PC-3 (cell line): Measurements from ENCODE around the gene PARP3. TPM values are rescaled to one million over a fixed set of nuclear protein-coding genes. Genes with fewer than 3 reads are reported as not detected.

Experiments used
- ATAC-seq: fragments of 200-7000 bp; cut with Tn5 transposase; 2 replicates; pipeline ENCODE4 v1.9.1; 2020; ENCODE audit warnings: mild to moderate bottlenecking, moderate library complexity
- BruUV-seq: library from RNA; stranded (reverse); fragments of 400-500 nt; replicated peaks from 2 replicates; lab custom pipeline; 2021; lab: Mats Ljungman, UMichigan
- CTCF ChIA-PET: fragments of 300-600 bp; sonication (Branson Sonifier 250); formaldehyde crosslinking; loops from one replicate; lab custom pipeline; 2022; ENCODE audit warnings: antibody characterized with exemption; lab: Charles Lee
- POLR2A ChIA-PET: fragments of 300-600 bp; sonication (Branson Sonifier 250); formaldehyde crosslinking; loops from one replicate; lab custom pipeline; 2022; ENCODE audit warnings: antibody characterized with exemption; ENCODE audit not compliant: unreplicated experiment; lab: Charles Lee
- DNase-seq: peaks from one replicate; pipeline ENCODE4 v3.0.0-alpha.2; 2015
- H2AFZ ChIP-seq: fragments of 300-600 bp; sonication (generic); 2 replicates; pipeline ENCODE4 v1.6.0; 2016; ENCODE audit warnings: antibody characterized with exemption, low read length
- H3F3A ChIP-seq: fragments of 300-600 bp; sonication (generic); one replicate; pipeline ENCODE4 v1.6.0; 2017; ENCODE audit warnings: antibody characterized with exemption, low read length, control low read depth, mild to moderate bottlenecking; ENCODE audit not compliant: unreplicated experiment
- H3K27ac ChIP-seq: fragments of 300-600 bp; sonication (generic); 2 replicates; pipeline ENCODE4 v1.5.1; 2016; ENCODE audit warnings: mild to moderate bottlenecking, low read length
- H3K27me3 ChIP-seq: fragments of 300-600 bp; sonication (generic); 2 replicates; pipeline ENCODE4 v1.6.1; 2016; ENCODE audit warnings: low read length, mixed read lengths
- H3K36me3 ChIP-seq: fragments of 300-600 bp; sonication (generic); 2 replicates; pipeline ENCODE4 v1.6.1; 2016; ENCODE audit warnings: low read depth, mixed run types, low read length, mixed read lengths
- H3K4me1 ChIP-seq: fragments of 300-600 bp; sonication (generic); 2 replicates; pipeline ENCODE4 v1.5.1; 2016; ENCODE audit warnings: low read length; ENCODE audit not compliant: insufficient read depth
- H3K4me2 ChIP-seq: fragments of 300-600 bp; sonication (generic); 2 replicates; pipeline ENCODE4 v1.6.0; 2016; ENCODE audit warnings: low read length
- H3K4me3 ChIP-seq: fragments of 300-600 bp; sonication (generic); 2 replicates; pipeline ENCODE4 v1.5.1; 2016; ENCODE audit warnings: mild to moderate bottlenecking, low read length, mixed read lengths
- H3K79me2 ChIP-seq: fragments of 300-600 bp; sonication (generic); 2 replicates; pipeline ENCODE4 v1.6.1; 2017; ENCODE audit warnings: low read length, mixed read lengths
- H3K9ac ChIP-seq: fragments of 300-600 bp; sonication (generic); 2 replicates; pipeline ENCODE4 v1.6.0; 2016; ENCODE audit warnings: mild to moderate bottlenecking, low read length
- H3K9me2 ChIP-seq: fragments of 300-600 bp; sonication (generic); replicated peaks from 2 replicates; pipeline ENCODE4 v1.6.1; 2016; ENCODE audit warnings: mixed run types, low read length, mixed read lengths
- H3K9me3 ChIP-seq: fragments of 300-600 bp; sonication (generic); 2 replicates; pipeline ENCODE4 v1.6.1; 2016; ENCODE audit warnings: low read length, mixed read lengths
- H4K20me1 ChIP-seq: fragments of 300-600 bp; sonication (generic); 2 replicates; pipeline ENCODE4 v1.6.1; 2016; ENCODE audit warnings: low read length, mixed read lengths
- EZH2 ChIP-seq: fragments of 300-600 bp; sonication (generic); IDR thresholded peaks from one replicate; pipeline ENCODE4 v1.6.1; 2017; ENCODE audit warnings: antibody characterized with exemption, mild to moderate bottlenecking, low read length; ENCODE audit not compliant: unreplicated experiment
- EZH2phosphoT487 ChIP-seq: fragments of 300-600 bp; sonication (generic); IDR thresholded peaks from 2 replicates; pipeline ENCODE4 v1.6.1; 2018; ENCODE audit warnings: mild to moderate bottlenecking, antibody characterized with exemption, low read length, borderline replicate concordance
- intact Hi-C: fragments of 100-400 bp; cut with micrococcal nuclease; formaldehyde crosslinking; loops from 2 replicates; pipeline ENCODE4 v1.9.0; 2023
- total RNA-seq: library from RNA; depleted of rRNA; stranded (reverse); fragments of >200 nt; gene quantifications from 2 replicates; pipeline ENCODE4 v1.2.3, GENCODE V29; 2014
- TF ChIP-seq, protein P1 (sequence below): fragments of 300-600 bp; sonication (generic); conservative IDR thresholded peaks from 2 replicates; pipeline ENCODE4 v1.5.1; 2017; ENCODE audit warnings: antibody characterized with exemption, low read depth, mild to moderate bottlenecking, low read length

The PARP3 gene
- total RNA-seq, 1 experiment from 2014 or later: 19.3 TPM

- no peaks in the 10 kb centered on the region for H3F3A ChIP-seq
- no peaks in the 10 kb centered on the region for H3K9me2 ChIP-seq
- ATAC-seq (no peak), DNase-seq (peak; percentile 37)
- no peak overlapping the region for H3K27ac ChIP-seq
- H2AFZ ChIP-seq: peak overlapping the region; percentile 99
- intact Hi-C loops: loop anchor here (2.0 kb wide), 1 partner anchor 23 kb away; no protein-coding TSS in a partner anchor
- CTCF ChIA-PET: no interaction called here
- no peaks in the 10 kb centered on the region for H3K36me3 ChIP-seq
- H3K79me2 ChIP-seq: peaks cover 32% of the 10 kb centered on the region
- POLR2A ChIA-PET: no interaction called here
- no TSS peak for BruUV-seq
- TF ChIP-seq EZH2phosphoT487 (no peak), EZH2 (no peak)
- TF ChIP-seq, protein P1, sequence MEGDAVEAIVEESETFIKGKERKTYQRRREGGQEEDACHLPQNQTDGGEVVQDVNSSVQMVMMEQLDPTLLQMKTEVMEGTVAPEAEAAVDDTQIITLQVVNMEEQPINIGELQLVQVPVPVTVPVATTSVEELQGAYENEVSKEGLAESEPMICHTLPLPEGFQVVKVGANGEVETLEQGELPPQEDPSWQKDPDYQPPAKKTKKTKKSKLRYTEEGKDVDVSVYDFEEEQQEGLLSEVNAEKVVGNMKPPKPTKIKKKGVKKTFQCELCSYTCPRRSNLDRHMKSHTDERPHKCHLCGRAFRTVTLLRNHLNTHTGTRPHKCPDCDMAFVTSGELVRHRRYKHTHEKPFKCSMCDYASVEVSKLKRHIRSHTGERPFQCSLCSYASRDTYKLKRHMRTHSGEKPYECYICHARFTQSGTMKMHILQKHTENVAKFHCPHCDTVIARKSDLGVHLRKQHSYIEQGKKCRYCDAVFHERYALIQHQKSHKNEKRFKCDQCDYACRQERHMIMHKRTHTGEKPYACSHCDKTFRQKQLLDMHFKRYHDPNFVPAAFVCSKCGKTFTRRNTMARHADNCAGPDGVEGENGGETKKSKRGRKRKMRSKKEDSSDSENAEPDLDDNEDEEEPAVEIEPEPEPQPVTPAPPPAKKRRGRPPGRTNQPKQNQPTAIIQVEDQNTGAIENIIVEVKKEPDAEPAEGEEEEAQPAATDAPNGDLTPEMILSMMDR: peak; percentile 29; the same call in 1 of the 2 replicates
- no peaks in the 10 kb centered on the region for H3K27me3 ChIP-seq
- no peaks in the 10 kb centered on the region for H3K9me3 ChIP-seq
- no peaks in the 10 kb centered on the region for H4K20me1 ChIP-seq
- peak overlapping the region; percentile 99 for H3K4me3 ChIP-seq
- H3K4me2 ChIP-seq: peak overlapping the region; percentile 100
- H3K9ac ChIP-seq: no peak overlapping the region
- H3K4me1 ChIP-seq: peaks cover 23% of the 10 kb centered on the region
Measured at GRCh38 chr3:51975852-51976549, 33.8 kb downstream of the PARP3 start.

GRCh38 chr3:51977446-51978142, 35.4 kb downstream of the PARP3 start:
- CTCF ChIA-PET: no interaction called here
- intact Hi-C loops: no loop called here

More at GRCh38 chr3:51977446-51978142, 35.4 kb downstream of the PARP3 start:
- TF ChIP-seq EZH2 (no peak), EZH2phosphoT487 (no peak)
- TF ChIP-seq, protein P1: no peak
- POLR2A ChIA-PET: no interaction called here
- Histone ChIP-seq H3K27ac (no peak overlapping the region), H3K4me2 (no peak overlapping the region), H3K9ac (no peak overlapping the region), H3K4me1 (peaks cover 27% of the 10 kb centered on the region), H3K9me2 (no peaks in the 10 kb centered on the region), H3K79me2 (peaks cover 23% of the 10 kb centered on the region), H3K27me3 (no peaks in the 10 kb centered on the region), H3K4me3 (no peak overlapping the region), H3F3A (no peaks in the 10 kb centered on the region), H3K9me3 (no peaks in the 10 kb centered on the region), H3K36me3 (no peaks in the 10 kb centered on the region), H2AFZ (no peak overlapping the region), H4K20me1 (no peaks in the 10 kb centered on the region)
- DNase-seq (no peak), ATAC-seq (no peak)
- no TSS peak for BruUV-seq
